ENCODE measurements around the gene LMO1. TPM values are rescaled to one million over a fixed set of nuclear protein-coding genes. Genes with fewer than 3 reads are reported as not detected.

Gene LMO1
- total and polyA plus RNA-seq, 10 of the 15 experiments (the other 5 are each of a cell fraction or from before 2014, with no cell fraction given), result not detected

- H3K36me3 ChIP-seq (ENCODE audit: control insufficient read depth in 2 of 2, insufficient read depth in 2 of 2, low read length in 1 of 2), result no peaks in the 10 kb centered on the region
- H3K4me3 ChIP-seq, result no peak overlapping the region
- ChIA-PET CTCF (interaction anchor here (1.2 kb wide), 1 partner anchor 11 kb away, joined by 5 read pairs; the partner anchor contains the start of gene LMO1), POLR2A (interaction anchor here (0.7 kb wide), 1 partner anchor 315 kb away, joined by 3 read pairs; no protein-coding TSS in a partner anchor), SMC1A (ENCODE audit: uncharacterized antibody, unreplicated experiment) (interaction anchor here (1.2 kb wide), 1 partner anchor 11 kb away, joined by 3 read pairs; the partner anchor contains the start of gene LMO1), RAD21 (ENCODE audit: unreplicated experiment) (no interaction called here)
- peaks cover 0 to 3% of the 10 kb centered on the region in 2 experiments; a peak in 3 of 4 replicates for H3K27me3 ChIP-seq (replicated peaks in 1 of 2; ENCODE audit: control insufficient read depth in 2 of 2, insufficient read depth in 2 of 2, low read length in 1 of 2)
- TF ChIP-seq TARDBP (IDR thresholded peaks at IDR 0.05; ENCODE audit: borderline replicate concordance), result no peak
- no peak for TF ChIP-seq ZNF207 (IDR thresholded peaks at IDR 0.05; ENCODE audit: borderline replicate concordance)
- no peak for TF ChIP-seq SMARCA5 (IDR thresholded peaks at IDR 0.05)
- TF ChIP-seq SREBF2 (IDR thresholded peaks at IDR 0.05; ENCODE audit: low read length), result no peak
- no peak for TF ChIP-seq NRF1 (conservative IDR thresholded peaks at IDR 0.05; ENCODE audit: low read depth, low read length)
- no peak for TF ChIP-seq RELB (IDR thresholded peaks at IDR 0.05; ENCODE audit: low read depth)
- TF ChIP-seq FOXK2 (IDR thresholded peaks at IDR 0.05), result no peak
- no peak for TF ChIP-seq MEF2B (IDR thresholded peaks at IDR 0.05; ENCODE audit: partially characterized antibody, poor library complexity, severe bottlenecking)
- no peak for TF ChIP-seq BHLHE40 (IDR thresholded peaks at IDR 0.05; ENCODE audit: borderline replicate concordance in 1 of 2, low read depth in 2 of 2, low read length in 1 of 2)
- TF ChIP-seq TBL1XR1 (IDR thresholded peaks at IDR 0.05; ENCODE audit: low read depth, low read length), result no peak
- no peak for TF ChIP-seq HDGF (IDR thresholded peaks at IDR 0.05)
- TF ChIP-seq NR2C2 (IDR thresholded peaks at IDR 0.05; ENCODE audit: borderline replicate concordance, control insufficient read depth, insufficient read length, low read depth), result no peak
- no peak overlapping the region for H2AFZ ChIP-seq (ENCODE audit: control insufficient read depth, low read depth, low read length)
- WGBS (ENCODE audit: insufficient coverage, insufficient replicate concordance, low lambda C conversion rate, missing lambda C conversion rate), result 0% methylated on average over 5 of the region's 5 CpGs
- no peaks in the 10 kb centered on the region for H4K20me1 ChIP-seq (ENCODE audit: control insufficient read depth, insufficient read depth)
- H3K4me2 ChIP-seq (ENCODE audit: control insufficient read depth, insufficient read depth), result no peak overlapping the region
- intact Hi-C loops (cut with micrococcal nuclease; ENCODE audit: unreplicated experiment) (no loop called here), in situ Hi-C loops (cut with MboI) (no loop called here)
- ATAC-seq, result no peak
- no peaks in the 10 kb centered on the region for H3K9me3 ChIP-seq (replicated peaks; ENCODE audit: control insufficient read depth, insufficient read depth, low read length)
- H3K79me2 ChIP-seq (ENCODE audit: control insufficient read depth, insufficient read depth, low read length), result no peaks in the 10 kb centered on the region
- BruUV-seq (replicated peaks), result no TSS peak
- no peak for FAIRE-seq
- H3K9ac ChIP-seq (ENCODE audit: control insufficient read depth, insufficient read depth, low read length), result no peak overlapping the region
- no peaks in the 10 kb centered on the region for H3K4me1 ChIP-seq (ENCODE audit: control insufficient read depth, insufficient read depth, low read length)
- DNase-seq (ENCODE audit: low read depth, low spot score), result no peak
- no peak overlapping the region for H3K27ac ChIP-seq (ENCODE audit: control insufficient read depth, insufficient read depth)
Measured at GRCh38 chr11:8252946-8253345, 10.7 kb downstream of the LMO1 start.

Measured in GM12878 (cell line).